NT2/D1 (cell line): ENCODE measurements around the gene AP5Z1.

Source experiments
- SUZ12 ChIP-seq: IDR thresholded peaks from 2 replicates; pipeline ENCODE4 v1.6.1; 2011; ENCODE audit not compliant: insufficient read length, insufficient read depth; ENCODE audit errors: extremely low read depth
- YY1 ChIP-seq: IDR thresholded peaks from 2 replicates; pipeline ENCODE4 v1.6.1; 2011; ENCODE audit not compliant: insufficient read length, insufficient read depth
- ZNF274 ChIP-seq: IDR thresholded peaks from 2 replicates; pipeline ENCODE4 v1.6.1; 2011; ENCODE audit warnings: mild to moderate bottlenecking, low read depth, low read length

- no peak for TF ChIP-seq ZNF274
- no peak for TF ChIP-seq SUZ12
- TF ChIP-seq YY1, result no peak
Measured at GRCh38 chr7:4817178-4817901, 41.9 kb downstream of the AP5Z1 start.
